Subcutaneous adipose tissue (tissue), 4 donors: ENCODE measurements around the gene AKT2. TPM values are rescaled to one million over a fixed set of nuclear protein-coding genes. Genes with fewer than 3 reads are reported as not detected.

Source experiments
- CTCF ChIP-seq: fragments of 450-650 bp; IDR thresholded peaks from one replicate; pipeline ENCODE4 v1.5.1; 2016; ENCODE audit warnings: low read depth, mild to moderate bottlenecking, control low read depth, antibody characterized with exemption, moderate library complexity
- total RNA-seq, 4 donors: library from RNA; depleted of rRNA; stranded (reverse); fragments of >200 nt; gene quantifications; one replicate each; pipeline ENCODE4 v1.1.0, GENCODE V29; 2016

AKT2 gene
- total RNA-seq, 4 donors from 2014 or later = 81.7 to 175 (median 93.9) TPM

DNA sequence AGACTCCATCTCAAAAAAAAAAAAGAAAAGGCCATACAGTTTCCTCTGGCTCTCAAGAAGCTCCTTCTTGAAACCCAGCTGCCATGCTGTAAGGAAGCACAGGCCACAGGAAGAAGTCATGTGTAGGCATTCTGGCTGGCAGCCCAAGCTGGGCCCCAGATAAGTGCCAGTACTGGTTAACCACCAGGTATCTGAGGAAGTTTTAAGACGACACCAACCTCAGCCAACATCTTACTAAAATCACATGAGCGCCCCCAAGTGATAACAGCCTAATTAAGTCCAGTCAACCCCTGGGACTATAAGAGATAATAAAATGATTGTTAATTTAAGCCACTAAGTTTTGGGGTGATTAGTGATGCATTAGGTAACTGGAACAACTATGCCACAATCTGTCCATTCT, 27.4 kb upstream of the AKT2 start:
- no peak for TF ChIP-seq CTCF

DNA sequence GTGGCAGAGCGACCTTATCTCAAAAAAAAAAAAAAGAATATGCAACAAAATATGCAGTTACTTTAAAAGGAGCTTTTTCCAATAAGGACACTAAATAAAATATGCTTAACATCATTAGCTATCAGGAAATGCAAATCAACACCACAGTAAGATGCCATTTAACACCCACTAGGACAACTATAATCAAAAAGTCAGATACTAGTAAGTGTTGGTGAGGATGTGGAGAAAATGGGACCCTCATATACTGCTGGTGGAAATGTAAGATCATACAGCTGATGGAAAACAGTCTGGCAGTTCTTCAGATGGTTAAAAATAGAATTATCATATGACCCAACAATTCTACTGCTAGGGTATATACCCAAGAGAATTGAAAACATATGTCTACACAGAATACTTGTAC, 24.5 kb upstream of the AKT2 start:
- no peak for TF ChIP-seq CTCF

DNA sequence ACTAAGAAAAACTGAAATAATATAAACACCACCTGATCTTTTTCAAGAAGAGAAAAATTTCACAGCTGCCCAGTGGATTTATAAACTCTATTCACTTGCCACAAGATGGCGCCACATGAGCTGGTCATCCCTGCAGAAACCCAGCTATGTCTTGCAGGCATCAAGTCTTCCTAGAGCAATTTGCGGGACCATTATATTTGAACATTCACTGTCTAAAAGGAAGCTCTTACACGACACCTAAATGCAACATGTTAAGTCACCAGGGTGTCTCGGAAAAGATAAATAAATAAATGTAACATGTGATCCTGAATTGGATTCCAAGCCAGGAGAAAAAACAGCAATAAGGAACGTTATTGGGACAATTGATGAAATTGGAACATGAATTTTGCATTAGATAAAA, 20.3 kb upstream of the AKT2 start:
- no peak for TF ChIP-seq CTCF

DNA sequence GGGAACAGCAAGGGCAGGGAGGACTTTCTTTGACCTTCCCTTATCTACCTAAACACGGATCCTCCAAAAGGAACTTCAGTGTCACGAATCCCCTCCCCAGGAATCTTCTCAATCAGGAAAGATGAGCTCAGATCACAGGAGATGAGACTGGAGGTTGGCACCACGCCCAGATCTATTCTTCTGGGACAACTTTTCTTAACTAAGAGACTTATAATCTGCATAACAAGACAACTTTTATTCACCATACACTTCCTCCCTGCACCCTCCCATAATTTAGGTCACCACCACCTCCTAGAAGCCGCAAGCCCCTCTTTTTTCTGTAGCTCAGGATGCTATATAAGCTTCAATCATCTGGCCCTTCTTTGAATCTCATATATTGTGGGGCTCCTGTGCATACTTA, 19.2 kb upstream of the AKT2 start:
- TF ChIP-seq CTCF = no peak

GRCh38 chr19:40303765-40304164, 18.6 kb upstream of the AKT2 start:
- TF ChIP-seq CTCF = no peak

DNA sequence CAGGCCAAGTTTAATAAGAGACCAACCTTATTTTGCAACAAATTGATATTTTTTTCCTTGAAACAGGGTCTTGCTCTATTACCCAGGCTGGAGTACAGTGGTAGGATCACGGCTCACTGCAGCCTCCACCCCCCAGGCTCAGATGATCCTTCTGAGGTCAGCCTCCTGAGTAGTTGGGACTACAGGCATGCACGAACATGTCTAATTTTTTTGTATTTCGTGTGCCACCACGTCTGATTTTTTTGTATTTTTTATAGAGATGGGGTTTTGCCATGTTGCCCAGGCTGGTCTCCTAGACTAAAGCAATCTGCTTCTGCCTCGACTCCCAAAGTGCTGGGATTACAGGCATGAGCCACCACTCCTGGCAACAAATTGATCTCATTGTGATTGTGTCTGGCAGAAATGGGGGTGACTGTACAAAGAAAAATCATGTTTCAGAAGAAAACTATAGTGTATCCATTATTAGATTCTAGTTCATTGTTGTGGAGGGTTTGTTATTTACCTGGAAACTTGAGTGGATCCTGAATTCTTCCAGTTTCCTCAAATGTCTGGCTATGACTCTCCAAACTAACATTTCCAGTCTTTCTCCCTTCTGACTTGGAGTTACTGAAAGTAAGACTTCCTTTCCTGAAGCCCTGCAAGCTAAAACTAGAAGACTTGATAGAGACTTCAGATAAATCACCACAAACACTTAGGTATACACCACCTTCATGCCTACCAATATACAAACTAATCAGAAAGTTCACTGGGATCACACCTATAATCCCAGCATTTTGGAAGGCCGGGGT, 17.3 kb upstream of the AKT2 start:
- no peak for TF ChIP-seq CTCF

GRCh38 chr19:40300668-40301067, 15.5 kb upstream of the AKT2 start:
- no peak for TF ChIP-seq CTCF
